Measurements from ENCODE around the gene LCN9. TPM values are rescaled to one million over a fixed set of nuclear protein-coding genes. Genes with fewer than 3 reads are reported as not detected.

LCN9 gene
- total RNA-seq, 1 experiment from 2014 or later, result 0.52 TPM

DNA sequence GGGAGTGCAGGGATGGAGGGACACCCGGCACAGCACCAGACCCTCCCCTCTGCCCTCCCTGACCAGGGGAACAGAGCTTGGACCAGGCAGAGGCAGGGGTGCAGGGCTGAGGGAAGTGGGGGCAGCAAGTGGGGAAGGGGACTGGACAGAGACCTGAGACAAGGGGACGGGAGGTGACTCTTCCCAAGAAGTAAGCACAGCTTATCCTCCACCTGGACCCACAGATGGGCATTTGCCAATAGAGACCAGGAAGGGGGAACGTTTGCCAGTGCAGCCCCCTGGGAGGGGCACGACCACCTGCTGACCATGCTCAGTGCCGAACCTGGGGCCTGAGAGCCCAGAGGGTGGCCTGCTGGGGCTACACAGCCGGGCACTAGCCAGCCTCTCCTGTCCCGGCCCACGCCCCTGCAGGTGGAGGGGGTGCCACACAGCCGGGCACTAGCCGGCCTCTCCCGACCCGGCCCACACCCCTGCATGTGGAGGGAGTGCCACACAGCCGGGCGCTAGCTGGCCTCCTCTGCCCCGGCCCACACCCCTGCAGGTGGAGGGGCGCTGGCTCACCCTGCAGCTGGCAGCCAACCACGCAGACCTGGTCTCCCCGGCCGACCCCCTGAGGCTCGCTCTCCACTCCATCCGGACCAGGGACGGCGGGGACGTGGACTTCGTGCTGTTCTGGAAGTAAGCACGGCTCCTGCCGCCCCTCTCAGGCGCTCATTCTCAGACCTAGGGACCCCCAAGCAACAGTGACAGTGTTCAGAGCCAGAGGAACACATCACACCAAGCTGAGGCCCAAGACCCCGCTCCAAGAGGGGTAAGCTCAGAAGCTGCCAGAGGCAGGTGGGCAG, 48.1 kb upstream of the LCN9 start:
- H3T11ph ChIP-seq (ENCODE audit: low read length), result no peak overlapping the region
- no peak overlapping the region for H4K91ac ChIP-seq (ENCODE audit: insufficient read length, low read depth, low read length)
- no peak overlapping the region for H2BK120ac ChIP-seq (ENCODE audit: low read depth, low read length, poor library complexity, severe bottlenecking)
- no peak overlapping the region for H3K27ac ChIP-seq (ENCODE audit: insufficient read length, low read depth, low read length)
- H2BK20ac ChIP-seq (ENCODE audit: low read depth, low read length, poor library complexity, severe bottlenecking), result no peak overlapping the region
- H3K23me2 ChIP-seq (ENCODE audit: insufficient read length, low read depth, low read length, poor library complexity, severe bottlenecking), result no peaks in the 10 kb centered on the region
- Mint-ChIP-seq H3K27me3 (ENCODE audit: low read depth) (peaks cover 3% of the 10 kb centered on the region), H3K27ac (no peak overlapping the region; a peak in 1 of 7 replicates), H3K9me3 (peaks cover 13 to 16% of the 10 kb centered on the region in 2 experiments), H3K4me3 (no peak overlapping the region), H3K4me1 (0 out of 4 replicates have a peak, but pooled peaks cover 0 to 3% of the 10 kb centered on the region in 2 experiments), H3K36me3 (ENCODE audit: insufficient read depth in 1 of 3, low read depth in 3 of 3) (peaks cover 5 to 11% (median 5%) of the 10 kb centered on the region in 3 experiments; a peak in 5 of 7 replicates)
- no peaks in the 10 kb centered on the region for H3K27me3 ChIP-seq (ENCODE audit: insufficient read depth, low read length)
- H4K8ac ChIP-seq (replicated peaks; ENCODE audit: insufficient read length, low read depth, low read length), result no peak overlapping the region
- H2BK5ac ChIP-seq (ENCODE audit: insufficient read length, low read length), result no peak overlapping the region
- no peak overlapping the region for H3K56ac ChIP-seq (ENCODE audit: insufficient read length, low read depth, low read length)
- no peak overlapping the region for H3K23ac ChIP-seq (ENCODE audit: insufficient read length, low read depth, low read length)
- peak overlapping the region; percentile 36 for H3K14ac ChIP-seq (ENCODE audit: insufficient read depth, low read length)
- DNase-seq, result no peak
- H3K79me1 ChIP-seq (ENCODE audit: insufficient read depth, low read depth, low read length, poor library complexity, severe bottlenecking), result no peaks in the 10 kb centered on the region
- H3K4me2 ChIP-seq (ENCODE audit: insufficient read depth, insufficient read length, low read length), result no peak overlapping the region
- no peak overlapping the region for H4K5ac ChIP-seq (ENCODE audit: insufficient read length, low read depth, low read length)
- H2BK12ac ChIP-seq (ENCODE audit: insufficient read length, low read depth, low read length), result no peak overlapping the region
- H3K4me1 ChIP-seq (ENCODE audit: insufficient read depth, low read length), result no peaks in the 10 kb centered on the region
- H2AK5ac ChIP-seq (ENCODE audit: insufficient read length, low read length), result no peak overlapping the region
- H3K18ac ChIP-seq (ENCODE audit: insufficient read length, low read depth, low read length), result no peak overlapping the region
- WGBS (ENCODE audit: extremely low coverage, insufficient read length, low lambda C conversion rate), result no CpG with 5 or more reads among the region's 29 CpGs
- no peak overlapping the region for H2BK15ac ChIP-seq (ENCODE audit: low read depth, low read length)
- H3K9me3 ChIP-seq (ENCODE audit: control insufficient read depth, low read depth, low read length), result no peaks in the 10 kb centered on the region
- no peak overlapping the region for H2AFZ ChIP-seq (ENCODE audit: low read length)
- no peak overlapping the region for H3K4ac ChIP-seq (ENCODE audit: low read depth, low read length)
- TF ChIP-seq, protein P1, sequence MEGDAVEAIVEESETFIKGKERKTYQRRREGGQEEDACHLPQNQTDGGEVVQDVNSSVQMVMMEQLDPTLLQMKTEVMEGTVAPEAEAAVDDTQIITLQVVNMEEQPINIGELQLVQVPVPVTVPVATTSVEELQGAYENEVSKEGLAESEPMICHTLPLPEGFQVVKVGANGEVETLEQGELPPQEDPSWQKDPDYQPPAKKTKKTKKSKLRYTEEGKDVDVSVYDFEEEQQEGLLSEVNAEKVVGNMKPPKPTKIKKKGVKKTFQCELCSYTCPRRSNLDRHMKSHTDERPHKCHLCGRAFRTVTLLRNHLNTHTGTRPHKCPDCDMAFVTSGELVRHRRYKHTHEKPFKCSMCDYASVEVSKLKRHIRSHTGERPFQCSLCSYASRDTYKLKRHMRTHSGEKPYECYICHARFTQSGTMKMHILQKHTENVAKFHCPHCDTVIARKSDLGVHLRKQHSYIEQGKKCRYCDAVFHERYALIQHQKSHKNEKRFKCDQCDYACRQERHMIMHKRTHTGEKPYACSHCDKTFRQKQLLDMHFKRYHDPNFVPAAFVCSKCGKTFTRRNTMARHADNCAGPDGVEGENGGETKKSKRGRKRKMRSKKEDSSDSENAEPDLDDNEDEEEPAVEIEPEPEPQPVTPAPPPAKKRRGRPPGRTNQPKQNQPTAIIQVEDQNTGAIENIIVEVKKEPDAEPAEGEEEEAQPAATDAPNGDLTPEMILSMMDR (conservative IDR thresholded peaks at IDR 0.05), result no peak
- no peak overlapping the region for H3K9ac ChIP-seq (ENCODE audit: extremely low read depth, insufficient read length, low read length)
- no peaks in the 10 kb centered on the region for H4K20me1 ChIP-seq (ENCODE audit: control insufficient read depth, insufficient read depth, insufficient read length)
- H3K79me2 ChIP-seq (ENCODE audit: insufficient read depth, low read length), result no peaks in the 10 kb centered on the region
